Measurements from ENCODE around the gene DNAJB8. TPM values are rescaled to one million over a fixed set of nuclear protein-coding genes. Genes with fewer than 3 reads are reported as not detected.

Gene DNAJB8
- total RNA-seq, 1 experiment from 2014 or later: not detected

- Mint-ChIP-seq H3K4me1 (peaks cover 2 to 6% of the 10 kb centered on the region in 2 experiments; a peak in 2 of 4 replicates), H3K9me3 (peaks cover 0 to 2% of the 10 kb centered on the region in 2 experiments; a peak in 2 of 5 replicates), H3K27me3 (ENCODE audit: low read depth) (peaks cover 70% of the 10 kb centered on the region), H3K4me3 (no peak overlapping the region), H3K27ac (no peak overlapping the region), H3K36me3 (ENCODE audit: insufficient read depth in 1 of 3, low read depth in 3 of 3) (no peaks in the 10 kb centered on the region)
- Histone ChIP-seq H4K5ac (ENCODE audit: insufficient read length, low read depth, low read length) (no peak overlapping the region), H3K18ac (ENCODE audit: insufficient read length, low read depth, low read length) (no peak overlapping the region), H4K8ac (replicated peaks; ENCODE audit: insufficient read length, low read depth, low read length) (no peak overlapping the region), H3K27ac (ENCODE audit: insufficient read length, low read depth, low read length) (no peak overlapping the region), H2BK12ac (ENCODE audit: insufficient read length, low read depth, low read length) (no peak overlapping the region), H4K91ac (ENCODE audit: insufficient read length, low read depth, low read length) (no peak overlapping the region), H3K23me2 (ENCODE audit: insufficient read length, low read depth, low read length, poor library complexity, severe bottlenecking) (no peaks in the 10 kb centered on the region), H2BK20ac (ENCODE audit: low read depth, low read length, poor library complexity, severe bottlenecking) (no peak overlapping the region), H3T11ph (ENCODE audit: low read length) (no peak overlapping the region), H3K56ac (ENCODE audit: insufficient read length, low read depth, low read length) (no peak overlapping the region), H3K4me2 (ENCODE audit: insufficient read depth, insufficient read length, low read length) (no peak overlapping the region), H2AFZ (ENCODE audit: low read length) (no peak overlapping the region), H2BK120ac (ENCODE audit: low read depth, low read length, poor library complexity, severe bottlenecking) (no peak overlapping the region), H3K14ac (ENCODE audit: insufficient read depth, low read length) (no peak overlapping the region), H2AK5ac (ENCODE audit: insufficient read length, low read length) (no peak overlapping the region), H3K4ac (ENCODE audit: low read depth, low read length) (no peak overlapping the region), H3K9me3 (ENCODE audit: control insufficient read depth, low read depth, low read length) (no peaks in the 10 kb centered on the region), H3K9ac (ENCODE audit: extremely low read depth, insufficient read length, low read length) (no peak overlapping the region), H4K20me1 (ENCODE audit: control insufficient read depth, insufficient read depth, insufficient read length) (no peaks in the 10 kb centered on the region), H3K79me2 (ENCODE audit: insufficient read depth, low read length) (no peaks in the 10 kb centered on the region), H2BK15ac (ENCODE audit: low read depth, low read length) (no peak overlapping the region), H3K27me3 (ENCODE audit: insufficient read depth, low read length) (no peaks in the 10 kb centered on the region), H3K79me1 (ENCODE audit: insufficient read depth, low read depth, low read length, poor library complexity, severe bottlenecking) (no peaks in the 10 kb centered on the region), H3K4me1 (ENCODE audit: insufficient read depth, low read length) (no peaks in the 10 kb centered on the region), H3K23ac (ENCODE audit: insufficient read length, low read depth, low read length) (no peak overlapping the region), H2BK5ac (ENCODE audit: insufficient read length, low read length) (no peak overlapping the region)
- no CpG with 5 or more reads among the region's 12 CpGs for WGBS (ENCODE audit: extremely low coverage, insufficient read length, low lambda C conversion rate)
- TF ChIP-seq, protein P1, sequence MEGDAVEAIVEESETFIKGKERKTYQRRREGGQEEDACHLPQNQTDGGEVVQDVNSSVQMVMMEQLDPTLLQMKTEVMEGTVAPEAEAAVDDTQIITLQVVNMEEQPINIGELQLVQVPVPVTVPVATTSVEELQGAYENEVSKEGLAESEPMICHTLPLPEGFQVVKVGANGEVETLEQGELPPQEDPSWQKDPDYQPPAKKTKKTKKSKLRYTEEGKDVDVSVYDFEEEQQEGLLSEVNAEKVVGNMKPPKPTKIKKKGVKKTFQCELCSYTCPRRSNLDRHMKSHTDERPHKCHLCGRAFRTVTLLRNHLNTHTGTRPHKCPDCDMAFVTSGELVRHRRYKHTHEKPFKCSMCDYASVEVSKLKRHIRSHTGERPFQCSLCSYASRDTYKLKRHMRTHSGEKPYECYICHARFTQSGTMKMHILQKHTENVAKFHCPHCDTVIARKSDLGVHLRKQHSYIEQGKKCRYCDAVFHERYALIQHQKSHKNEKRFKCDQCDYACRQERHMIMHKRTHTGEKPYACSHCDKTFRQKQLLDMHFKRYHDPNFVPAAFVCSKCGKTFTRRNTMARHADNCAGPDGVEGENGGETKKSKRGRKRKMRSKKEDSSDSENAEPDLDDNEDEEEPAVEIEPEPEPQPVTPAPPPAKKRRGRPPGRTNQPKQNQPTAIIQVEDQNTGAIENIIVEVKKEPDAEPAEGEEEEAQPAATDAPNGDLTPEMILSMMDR (conservative IDR thresholded peaks at IDR 0.05): no peak
- DNase-seq: no peak
Observed at GRCh38 chr3:128457937-128458336, 8.8 kb downstream of the DNAJB8 start.

Measured in H9 (cell line).